Esophagus squamous epithelium (tissue), 5 donors: ENCODE data around the gene EEF1AKMT1. TPM values are rescaled to one million over a fixed set of nuclear protein-coding genes. Genes with fewer than 3 reads are reported as not detected.

Source experiments
- DNase-seq: peaks from one replicate; lab custom pipeline; 2025; lab: John Stamatoyannopoulos, UW
- H3K27ac ChIP-seq, 4 donors: fragments of 200-600 bp; sonication (generic); one replicate each; pipeline ENCODE4 v1.5.1; 2016 to 2019; ENCODE audit warnings: mild to moderate bottlenecking in 1 of 4
- H3K27me3 ChIP-seq, 4 donors: fragments of 200-600 bp; sonication (generic); 1 replicate in 3 of 4; 2 replicates in 1 of 4; pipeline versions ENCODE4 v1.5.1 to v1.6.0; 2017 to 2021; ENCODE audit warnings: antibody characterized with exemption in 1 of 4
- H3K36me3 ChIP-seq, 3 donors: fragments of 200-600 bp; sonication (generic); one replicate each; pipeline ENCODE4 v1.5.1; 2016 to 2019
- H3K4me1 ChIP-seq, 3 donors: fragments of 200-600 bp; sonication (generic); one replicate each; pipeline ENCODE4 v1.5.1; 2017 to 2019
- H3K4me3 ChIP-seq, 4 donors: fragments of 200-600 bp; sonication (generic); 1 replicate in 3 of 4; 2 replicates in 1 of 4; pipeline ENCODE4 v1.5.1; 2016 to 2019; ENCODE audit warnings: mild to moderate bottlenecking in 2 of 4, moderate library complexity in 1 of 4
- H3K9me3 ChIP-seq, 3 donors: fragments of 200-600 bp; sonication (generic); one replicate each; pipeline ENCODE4 v1.5.1; 2016 to 2019
- CTCF ChIP-seq, 6 experiments: fragments of 450-650 bp in 4 of 6; fragments of 200-600 bp in 2 of 6; sonication (generic) in 2 of 6; IDR thresholded peaks; one replicate each; pipeline ENCODE4 v1.5.1; 2016 to 2019; ENCODE audit warnings: antibody characterized with exemption in 6 of 6, mild to moderate bottlenecking in 4 of 6, moderate library complexity in 4 of 6
- POLR2A ChIP-seq, 4 donors: fragments of 450-650 bp; IDR thresholded peaks; one replicate each; pipeline ENCODE4 v1.6.1; 2017; ENCODE audit warnings: antibody characterized with exemption in 4 of 4, mild to moderate bottlenecking in 4 of 4, moderate library complexity in 3 of 4
- WGBS, 2 donors: methylation state at CpG; one replicate each; pipeline ENCODE4 v1.1.5; 2018; 5-methylcytosine and 5-hydroxymethylcytosine counted together
- intact Hi-C: fragments of 100-400 bp; cut with DNase I; formaldehyde crosslinking; loops from one replicate; pipeline ENCODE4 v1.15.0; 2022
- total RNA-seq, 4 donors: library from RNA; depleted of rRNA; stranded (reverse); fragments of >200 nt; gene quantifications; one replicate each; pipeline ENCODE4 v1.1.0, GENCODE V29; 2016
- donor health status: DM: yes; HTN: yes; CAD: no.

The EEF1AKMT1 gene
- total RNA-seq, 4 donors from 2014 or later: 2.2 to 8.4 (median 5.9) TPM

GRCh38 chr13:20778311-20778710, 4.5 kb upstream of the EEF1AKMT1 start:
- no peak overlapping the region for H3K27ac ChIP-seq
- H3K36me3 ChIP-seq: peaks cover 0 to 37% (median 0%) of the 10 kb centered on the region in 3 donors
- WGBS, 2 donors: 89 to 93% methylated on average over 1 of the region's 1 CpG
- DNase-seq: no peak
- intact Hi-C loops: no loop called here
- TF ChIP-seq CTCF (IDR thresholded peaks at IDR 0.05) (no peak), POLR2A (IDR thresholded peaks at IDR 0.05) (no peak)
- H3K4me3 ChIP-seq: no peak overlapping the region
- H3K4me1 ChIP-seq: peaks cover 0 to 5% (median 0%) of the 10 kb centered on the region in 3 donors
- H3K27me3 ChIP-seq: no peaks in the 10 kb centered on the region
- no peaks in the 10 kb centered on the region for H3K9me3 ChIP-seq

- no peak for DNase-seq
- intact Hi-C loops: no loop called here
- 77 to 100% methylated on average over 1 of the region's 1 CpG for WGBS, 2 donors
- peaks cover 0 to 15% (median 4%) of the 10 kb centered on the region in 3 donors for H3K4me1 ChIP-seq
- H3K4me3 ChIP-seq: no peak overlapping the region
- no peaks in the 10 kb centered on the region for H3K27me3 ChIP-seq
- peaks cover 0 to 21% (median 0%) of the 10 kb centered on the region in 3 donors for H3K36me3 ChIP-seq
- H3K27ac ChIP-seq: no peak overlapping the region
- H3K9me3 ChIP-seq: no peaks in the 10 kb centered on the region
- TF ChIP-seq POLR2A (IDR thresholded peaks at IDR 0.05) (no peak), CTCF (IDR thresholded peaks at IDR 0.05) (no peak)
Observed at GRCh38 chr13:20776751-20777150, 3.0 kb upstream of the EEF1AKMT1 start.

GRCh38 chr13:20775961-20776360, 2.2 kb upstream of the EEF1AKMT1 start:
- WGBS, 2 donors: 84 to 94% methylated on average over 2 of the region's 2 CpGs
- H3K27me3 ChIP-seq: no peaks in the 10 kb centered on the region

GRCh38 chr13:20774746-20775145, 985 bp upstream of the EEF1AKMT1 start:
- intact Hi-C loops: no loop called here
- H3K27me3 ChIP-seq: no peaks in the 10 kb centered on the region
- peaks cover 0 to 21% (median 0%) of the 10 kb centered on the region in 3 donors for H3K36me3 ChIP-seq

More at GRCh38 chr13:20775961-20776360, 2.2 kb upstream of the EEF1AKMT1 start:
- no peak for DNase-seq
- intact Hi-C loops: no loop called here
- no peak overlapping the region for H3K4me3 ChIP-seq
- TF ChIP-seq CTCF (IDR thresholded peaks at IDR 0.05): no peak
- no peaks in the 10 kb centered on the region for H3K9me3 ChIP-seq
- no peak overlapping the region for H3K27ac ChIP-seq
- peaks cover 0 to 18% (median 0%) of the 10 kb centered on the region in 3 donors for H3K36me3 ChIP-seq
- peaks cover 0 to 15% (median 4%) of the 10 kb centered on the region in 3 donors for H3K4me1 ChIP-seq

More at GRCh38 chr13:20774746-20775145, 985 bp upstream of the EEF1AKMT1 start:
- DNase-seq: no peak
- no peak for TF ChIP-seq CTCF (IDR thresholded peaks at IDR 0.05)
- no peak for TF ChIP-seq POLR2A (IDR thresholded peaks at IDR 0.05)
- Histone ChIP-seq H3K4me3 (no peak overlapping the region), H3K9me3 (no peaks in the 10 kb centered on the region), H3K27ac (no peak overlapping the region), H3K4me1 (peaks cover 0 to 15% (median 4%) of the 10 kb centered on the region in 3 donors)
- WGBS, 2 donors: 81 to 86% methylated on average over 1 of the region's 1 CpG
